ENCODE data around the gene MTTP. TPM values are rescaled to one million over a fixed set of nuclear protein-coding genes. Genes with fewer than 3 reads are reported as not detected.
A peak's percentile ranks its signal among the peaks of the same experiment; 100 is the strongest.

MTTP gene
- total and polyA plus RNA-seq, 2 experiments from 2014 or later = 40.1 to 92.2 TPM

DNA sequence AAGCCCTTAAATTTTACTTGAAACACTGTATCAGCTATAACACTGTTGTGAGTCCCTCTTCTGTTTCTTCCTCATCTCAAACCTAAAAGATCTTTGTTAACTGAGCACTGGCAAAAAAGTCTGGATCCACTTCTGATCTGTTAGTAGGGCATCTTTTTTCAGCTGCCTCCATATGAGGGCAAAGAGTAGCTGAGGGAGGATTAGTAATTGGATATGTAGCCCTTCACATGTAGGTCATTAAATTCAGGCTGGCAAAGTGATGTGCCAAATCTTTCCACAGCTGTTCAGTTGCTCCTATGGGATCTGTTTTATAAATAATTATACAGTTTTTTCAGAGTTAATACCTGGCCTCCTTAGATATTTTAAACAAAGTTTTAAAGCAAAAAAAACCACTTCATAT, 9.7 kb upstream of the MTTP start:
- H3K36me3 ChIP-seq (replicated peaks; ENCODE audit: insufficient read depth, low read depth) = no peaks in the 10 kb centered on the region
- no peaks in the 10 kb centered on the region for H4K20me1 ChIP-seq (ENCODE audit: insufficient read depth, poor library complexity, severe bottlenecking)
- no peak for DNase-seq (ENCODE audit: low spot score)
- peak overlapping the region; percentile 61 for H2AFZ ChIP-seq
- no peaks in the 10 kb centered on the region for H3K9me3 ChIP-seq (ENCODE audit: low read depth)
- no peaks in the 10 kb centered on the region for H3K4me1 ChIP-seq (ENCODE audit: insufficient read depth)
- no peaks in the 10 kb centered on the region for H3K27me3 ChIP-seq
- TF ChIP-seq CTCF (IDR thresholded peaks at IDR 0.05; ENCODE audit: poor library complexity) (no peak), EZH2 (IDR thresholded peaks at IDR 0.05; ENCODE audit: borderline replicate concordance) (no peak), EZH2phosphoT487 (IDR thresholded peaks at IDR 0.05; ENCODE audit: low read depth, severe bottlenecking, unreplicated experiment) (no peak)
- no peaks in the 10 kb centered on the region for H3K9me2 ChIP-seq (replicated peaks; ENCODE audit: insufficient read depth)
- H3K79me2 ChIP-seq = no peaks in the 10 kb centered on the region
- no peak overlapping the region for H3K4me2 ChIP-seq
- H3K27ac ChIP-seq = no peak overlapping the region
- H3K4me3 ChIP-seq = no peak overlapping the region

- Histone ChIP-seq H3K9me3 (ENCODE audit: low read depth) (no peaks in the 10 kb centered on the region), H3K4me1 (ENCODE audit: insufficient read depth) (no peaks in the 10 kb centered on the region), H4K20me1 (ENCODE audit: insufficient read depth, poor library complexity, severe bottlenecking) (no peaks in the 10 kb centered on the region), H3K36me3 (replicated peaks; ENCODE audit: insufficient read depth, low read depth) (no peaks in the 10 kb centered on the region), H3K27me3 (no peaks in the 10 kb centered on the region), H3K9me2 (replicated peaks; ENCODE audit: insufficient read depth) (no peaks in the 10 kb centered on the region), H3K27ac (no peak overlapping the region), H3K79me2 (peaks cover 2% of the 10 kb centered on the region), H2AFZ (no peak overlapping the region), H3K4me3 (no peak overlapping the region), H3K4me2 (no peak overlapping the region)
- TF ChIP-seq EZH2phosphoT487 (IDR thresholded peaks at IDR 0.05; ENCODE audit: low read depth, severe bottlenecking, unreplicated experiment) (no peak), CTCF (IDR thresholded peaks at IDR 0.05; ENCODE audit: poor library complexity) (no peak), EZH2 (IDR thresholded peaks at IDR 0.05; ENCODE audit: borderline replicate concordance) (no peak)
- 53% methylated on average over 1 of the region's 1 CpG for WGBS (ENCODE audit: low lambda C conversion rate, missing lambda C conversion rate)
- DNase-seq (ENCODE audit: low spot score) = no peak
Observed at GRCh38 chr4:99571883-99572282, 2.7 kb upstream of the MTTP start.

DNA sequence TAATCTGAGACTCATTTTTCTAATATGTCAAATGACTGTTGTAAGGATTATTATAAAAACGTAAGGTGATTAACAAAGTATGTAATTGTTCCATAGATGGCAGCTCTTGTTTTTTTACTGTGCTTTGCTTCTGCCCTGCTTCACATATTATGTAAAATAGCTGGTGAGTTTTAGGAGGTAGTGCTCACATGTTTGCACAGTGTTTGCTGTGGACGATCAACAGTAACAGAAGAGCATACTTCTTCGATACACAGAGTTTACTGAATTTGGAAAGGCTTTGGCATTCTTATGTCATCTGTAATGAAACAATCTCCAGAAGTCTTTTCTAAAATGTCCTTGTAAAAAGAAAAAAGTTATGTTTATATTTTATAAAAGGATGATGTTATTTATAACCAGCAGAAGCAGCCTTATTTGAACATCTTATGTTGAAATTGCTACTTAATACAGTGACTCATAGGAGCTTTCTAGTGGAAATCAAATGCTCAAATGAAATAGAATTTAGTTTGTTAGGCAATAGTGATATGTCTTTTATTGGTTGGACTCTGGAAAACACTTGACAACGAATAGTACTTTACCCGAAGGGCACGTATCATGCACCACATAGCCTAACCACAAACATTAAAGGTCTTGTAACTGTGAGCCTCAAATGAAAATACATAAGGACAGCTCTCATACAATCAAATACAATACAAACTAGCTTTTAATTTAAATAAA, 1.9 kb upstream of the MTTP start:
- TF ChIP-seq EZH2 (IDR thresholded peaks at IDR 0.05; ENCODE audit: borderline replicate concordance) = no peak
- TF ChIP-seq EZH2phosphoT487 (IDR thresholded peaks at IDR 0.05; ENCODE audit: low read depth, severe bottlenecking, unreplicated experiment) = no peak
- TF ChIP-seq CTCF (IDR thresholded peaks at IDR 0.05; ENCODE audit: poor library complexity) = no peak
- peak overlapping the region; percentile 72 for H3K27ac ChIP-seq
- WGBS (ENCODE audit: low lambda C conversion rate, missing lambda C conversion rate) = 72% methylated on average over 6 of the region's 6 CpGs

More for the DNA sequence above, 1.9 kb upstream of the MTTP start:
- H2AFZ ChIP-seq = no peak overlapping the region
- no peaks in the 10 kb centered on the region for H3K9me2 ChIP-seq (replicated peaks; ENCODE audit: insufficient read depth)
- H3K79me2 ChIP-seq = peaks cover 8% of the 10 kb centered on the region
- DNase-seq (ENCODE audit: low spot score) = no peak
- no peaks in the 10 kb centered on the region for H3K36me3 ChIP-seq (replicated peaks; ENCODE audit: insufficient read depth, low read depth)
- no peak overlapping the region for H3K4me3 ChIP-seq
- H3K4me1 ChIP-seq (ENCODE audit: insufficient read depth) = no peaks in the 10 kb centered on the region
- H4K20me1 ChIP-seq (ENCODE audit: insufficient read depth, poor library complexity, severe bottlenecking) = no peaks in the 10 kb centered on the region
- no peaks in the 10 kb centered on the region for H3K9me3 ChIP-seq (ENCODE audit: low read depth)
- H3K4me2 ChIP-seq = peak overlapping the region; percentile 9
- H3K27me3 ChIP-seq = no peaks in the 10 kb centered on the region

Measured in hepatocyte (in vitro differentiated cells).